ELF-1 (cell line): ENCODE measurements around the gene MRPS30.
"Not testable (repeated sequence)": the region's sequence is repeated elsewhere in the genome, so short reads cannot be mapped to it uniquely, and the experiment has no call there.

ENCODE experiments used
- DNase-seq: peaks from one replicate; pipeline ENCODE4 v3.0.0-alpha.2; 2016; ENCODE audit warnings: low read depth, low spot score

The MRPS30 gene

GRCh38 chr5:44808435-44809214, at the start of gene MRPS30:
Gene MRPS30, plus strand, starts transcription at chr5:44808947. Its CDS starts 16 bp downstream, at chr5:44808963.
- peak; percentile 99 for DNase-seq

DNA sequence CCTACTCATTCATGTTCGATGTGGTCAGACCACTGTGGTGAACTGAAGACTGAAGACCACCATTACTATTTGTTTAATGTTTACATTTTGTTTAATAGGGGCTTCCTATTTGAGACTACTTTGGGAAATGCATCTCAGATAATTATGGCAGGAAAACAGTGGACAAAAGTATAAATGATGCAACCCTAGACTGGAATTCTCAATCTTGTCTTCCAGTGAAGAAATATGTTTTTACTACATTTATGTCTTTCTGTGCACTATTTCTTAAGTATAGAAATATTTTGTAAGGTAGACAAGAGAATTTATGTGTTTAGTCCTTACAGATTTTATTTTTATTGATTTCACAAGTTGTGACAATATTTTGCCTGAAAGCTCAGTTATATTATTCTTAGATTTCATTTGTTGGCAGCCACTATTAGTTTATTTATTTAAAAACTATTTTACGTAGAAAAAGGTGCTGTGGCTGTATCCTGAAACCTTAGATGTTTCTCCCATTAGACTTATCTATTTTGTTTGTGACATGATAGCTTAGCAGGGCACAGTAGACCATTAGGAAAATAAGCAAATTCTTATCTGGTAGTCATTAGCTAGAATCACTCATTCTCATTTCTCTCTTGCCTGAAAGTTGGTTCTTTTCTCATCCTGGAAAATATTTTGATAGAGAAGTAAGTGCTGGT, 39.4 kb upstream of the MRPS30 start:
- DNase-seq, result no peak

DNA sequence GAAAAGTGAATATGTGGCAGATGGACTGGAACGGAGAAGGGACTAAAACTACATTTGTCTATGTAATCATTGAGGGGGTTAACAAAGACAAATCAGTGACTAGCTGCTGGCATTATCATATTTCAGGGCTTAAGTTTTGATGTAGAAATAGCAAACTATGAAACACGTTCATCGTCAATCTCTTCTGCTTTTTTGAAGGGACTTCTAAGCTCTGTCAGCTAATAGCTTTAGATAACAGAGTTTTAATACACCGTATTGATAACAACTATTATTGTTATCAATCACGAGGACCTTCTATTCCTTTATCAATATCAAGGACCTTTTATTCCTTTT, 38.9 kb upstream of the MRPS30 start:
- no peak for DNase-seq

DNA sequence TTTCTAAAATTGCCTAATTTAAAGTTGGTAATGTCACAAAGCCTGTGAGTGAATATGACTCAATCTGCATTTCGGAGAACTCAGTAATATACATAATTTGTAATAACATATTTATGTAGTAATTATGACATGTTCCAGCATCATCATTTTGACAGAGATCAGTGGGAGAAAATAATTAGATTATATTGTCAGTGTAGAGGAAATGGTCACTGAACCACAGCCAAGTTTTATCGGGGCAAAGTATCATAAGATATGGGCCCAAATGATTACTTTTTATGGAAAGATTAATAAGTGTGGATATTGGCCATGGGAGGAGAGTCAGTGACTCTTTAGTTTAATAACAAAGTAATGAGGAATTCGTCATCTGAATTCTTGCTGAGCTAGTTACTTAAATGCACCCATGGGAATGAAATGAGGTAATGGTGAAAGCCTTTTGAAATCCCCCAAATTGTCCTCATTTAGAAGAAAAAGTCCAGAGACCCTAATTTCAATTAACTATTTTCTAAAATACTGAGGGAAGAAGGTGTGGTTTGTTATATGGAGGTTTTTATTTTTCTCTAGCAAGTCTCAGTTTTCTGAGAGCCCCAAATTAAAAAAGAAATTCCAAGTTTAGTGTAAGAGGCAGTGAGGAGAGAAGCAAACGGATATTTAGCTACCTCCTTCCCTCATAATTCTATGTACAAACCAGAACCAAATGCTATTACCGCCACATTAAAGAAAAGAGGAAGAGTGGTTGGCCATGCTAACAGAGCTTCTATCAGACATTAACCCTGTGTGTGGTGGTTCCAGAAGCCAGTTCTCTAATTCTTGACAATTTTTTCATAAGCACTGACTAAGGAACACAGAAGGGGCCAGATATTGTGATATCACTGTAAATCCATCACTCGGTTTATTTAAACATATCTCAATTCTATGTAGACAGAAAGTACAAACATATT, 37.7 kb upstream of the MRPS30 start:
- no peak for DNase-seq

- not testable (repeated sequence) for DNase-seq
These were observed 36.4 kb upstream of the MRPS30 start for GRCh38 chr5:44772397-44772796.

- peak; percentile 11 for DNase-seq
These were observed 34.4 kb upstream of the MRPS30 start for GRCh38 chr5:44774279-44774880.

- DNase-seq, result no peak
These were observed 29.6 kb upstream of the MRPS30 start for GRCh38 chr5:44779167-44779566.

GRCh38 chr5:44783634-44784315, 25.0 kb upstream of the MRPS30 start:
- DNase-seq, result no peak

- no peak for DNase-seq
These were observed 21.0 kb upstream of the MRPS30 start for GRCh38 chr5:44787731-44788130.

GRCh38 chr5:44789372-44789995, 19.3 kb upstream of the MRPS30 start:
- DNase-seq, result not testable (repeated sequence)

- DNase-seq, result not testable (repeated sequence)
These were observed 16.6 kb upstream of the MRPS30 start for GRCh38 chr5:44792031-44792673.

GRCh38 chr5:44794371-44794770, 14.4 kb upstream of the MRPS30 start:
- DNase-seq, result no peak

- no peak for DNase-seq
These were observed 13.3 kb upstream of the MRPS30 start for GRCh38 chr5:44795496-44795895.

DNA sequence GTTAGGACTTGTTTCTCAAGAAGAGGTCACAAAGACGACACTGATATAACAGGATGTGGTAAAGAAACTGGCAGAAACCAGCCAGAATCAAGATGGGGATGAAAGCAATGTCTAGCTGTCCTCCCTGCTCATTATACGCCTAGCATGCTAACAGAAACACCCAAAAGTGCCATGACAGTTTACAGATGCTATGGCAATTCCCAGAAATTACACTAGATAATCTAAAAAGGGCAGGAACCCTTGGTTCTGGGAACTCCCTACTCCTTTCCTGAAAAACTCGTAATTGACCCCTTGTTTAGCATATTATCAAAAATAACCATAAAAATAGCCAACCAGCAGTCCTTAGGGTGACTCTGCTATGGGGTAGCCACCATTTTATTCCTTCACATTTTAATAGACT, 10.9 kb upstream of the MRPS30 start:
- no peak for DNase-seq

DNA sequence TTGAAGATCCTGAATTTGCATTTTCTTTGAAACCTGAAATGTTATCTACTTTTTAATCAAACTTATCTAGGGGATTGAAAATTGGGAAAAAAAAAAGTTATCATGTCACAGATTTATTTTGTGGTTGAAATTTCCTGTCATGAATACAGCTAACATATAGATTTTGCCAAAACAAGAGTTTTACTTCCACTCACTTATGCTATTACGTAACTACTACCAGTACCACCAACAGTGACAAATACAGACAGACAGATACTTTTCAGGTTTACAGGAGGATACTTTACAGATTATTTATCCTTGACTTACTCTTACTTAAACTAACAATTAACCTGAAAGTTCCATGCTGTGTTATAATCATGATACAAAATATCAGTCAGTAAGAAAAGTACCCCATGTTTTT, 6.8 kb upstream of the MRPS30 start:
- no peak for DNase-seq

GRCh38 chr5:44806608-44807007, 2.1 kb upstream of the MRPS30 start:
- DNase-seq, result no peak

DNA sequence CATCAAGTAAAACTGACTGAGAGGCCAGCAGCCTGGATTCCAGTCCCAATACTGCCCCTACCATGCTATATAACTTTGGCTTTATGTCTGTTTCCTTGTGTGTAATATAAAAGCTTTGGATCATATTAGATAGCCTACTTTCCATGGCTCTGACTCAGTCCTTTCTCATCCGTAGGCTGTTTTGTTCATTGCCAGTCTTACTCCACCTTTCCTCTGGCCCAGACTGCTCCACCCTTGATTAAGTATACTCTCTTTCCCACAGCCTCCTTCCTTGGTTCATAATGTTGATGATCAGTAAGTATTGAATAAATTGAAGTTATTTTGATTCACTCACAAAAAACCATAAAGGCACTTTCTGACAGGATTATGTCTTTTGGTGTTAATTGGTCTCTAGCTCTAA, 1.5 kb upstream of the MRPS30 start:
- DNase-seq, result no peak

- DNase-seq, result peak; percentile 73
These were observed 638 bp downstream of the MRPS30 start for GRCh38 chr5:44809215-44809955.

DNA sequence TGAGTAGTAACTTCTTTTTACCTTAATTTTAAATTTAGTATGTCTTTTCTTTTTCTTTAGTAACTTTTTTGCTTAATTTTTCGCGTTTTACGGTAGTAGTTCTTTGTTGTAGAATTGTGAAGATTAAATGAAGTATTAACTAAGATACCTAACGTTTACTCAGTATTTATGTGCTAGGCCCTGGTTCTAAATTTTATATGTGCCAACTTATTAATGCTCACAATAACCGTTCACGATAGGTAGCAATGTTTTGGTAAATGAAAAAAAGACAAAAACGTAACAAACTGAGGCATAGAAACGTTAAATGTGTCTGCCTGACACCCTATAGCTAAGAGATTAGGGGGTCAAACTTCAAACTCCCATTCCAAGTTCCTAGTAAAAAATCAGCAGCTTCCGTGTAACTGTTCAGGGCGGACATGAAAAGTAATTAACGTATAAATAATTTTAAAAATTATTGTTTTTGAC, 1.2 kb downstream of the MRPS30 start:
- DNase-seq, result no peak
